Measurements from ENCODE around the gene OR2F2.

OR2F2 gene

DNA sequence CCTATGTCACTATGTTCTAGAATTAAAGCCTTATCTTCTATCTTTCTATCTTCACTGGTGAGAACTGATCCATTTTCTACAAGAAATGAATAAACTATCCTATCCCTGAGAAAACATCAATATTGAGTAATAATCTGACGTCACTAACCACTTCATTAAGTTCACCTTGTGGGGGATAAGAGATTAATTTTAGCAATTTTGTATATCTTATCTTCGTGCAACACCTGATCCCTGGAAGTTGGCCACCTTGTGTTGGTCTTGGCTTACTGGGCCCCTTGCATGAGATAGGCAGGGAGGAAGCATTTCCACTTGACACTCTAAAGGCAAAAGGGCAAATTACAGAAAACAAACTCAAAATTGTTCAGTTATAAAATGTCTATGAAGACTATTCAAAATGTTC lies 45.0 kb downstream of the OR2F2 start:
- no peak for DNase-seq

DNA sequence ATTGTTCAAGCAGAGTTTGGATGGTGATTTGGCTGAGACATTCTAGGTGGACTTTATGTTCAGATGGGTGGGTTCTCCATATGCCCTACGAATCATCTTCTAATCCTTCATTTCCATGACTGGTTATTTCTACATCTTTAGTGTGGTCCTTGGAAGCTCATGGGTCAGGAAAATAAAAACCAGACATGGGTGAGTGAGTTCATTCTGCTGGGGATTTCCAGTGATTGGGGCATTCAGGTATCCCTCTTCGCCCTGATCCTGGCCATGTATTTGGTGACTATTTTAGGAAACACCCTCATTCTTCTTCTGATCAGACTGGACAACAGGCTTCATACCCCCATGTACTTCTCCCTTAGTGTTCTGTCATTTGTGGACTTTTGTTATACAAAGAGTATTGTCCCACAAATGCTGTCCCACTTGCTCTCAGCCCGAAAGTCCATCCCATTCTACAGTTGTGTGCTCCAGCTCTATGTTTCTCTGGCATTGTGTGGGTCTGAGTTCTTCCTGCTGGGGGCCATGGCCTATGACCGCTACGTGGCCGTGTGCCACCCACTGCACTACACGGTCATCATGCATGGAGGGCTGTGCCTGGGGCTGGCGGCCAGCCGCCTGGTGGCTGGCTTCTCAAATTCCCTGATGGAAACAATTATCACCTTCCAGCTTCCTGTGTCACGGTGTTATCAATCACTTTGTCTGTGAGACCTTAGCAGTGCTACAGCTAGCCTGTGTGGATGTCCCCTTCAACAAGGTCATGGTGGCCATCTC lies 45.9 kb downstream of the OR2F2 start:
- no peak for DNase-seq

DNA sequence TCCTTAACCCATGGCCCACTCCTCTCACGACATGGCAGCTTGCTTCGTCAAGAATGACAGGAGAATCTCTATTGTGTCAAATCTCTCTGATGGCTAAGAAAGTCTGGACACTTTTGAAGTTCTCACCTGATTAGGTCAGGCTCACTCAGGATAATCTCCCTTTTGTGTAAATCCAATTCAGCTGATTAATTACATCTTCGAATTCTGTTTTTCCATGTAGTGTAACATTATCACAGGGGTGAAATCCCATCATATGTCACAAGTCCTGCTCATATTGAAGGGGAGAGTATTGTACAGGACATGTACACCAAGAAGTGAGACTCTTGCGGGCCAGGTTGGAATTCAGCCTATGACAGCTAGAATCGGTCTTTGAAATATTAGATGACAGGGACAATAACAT lies 48.9 kb downstream of the OR2F2 start:
- no peak for DNase-seq
